ENCODE results near the gene TLCD3A. TPM values are rescaled to one million over a fixed set of nuclear protein-coding genes. Genes with fewer than 3 reads are reported as not detected.

Gene TLCD3A
- total and polyA plus RNA-seq, 9 of the 15 experiments (the other 6 are each of a cell fraction or from before 2014, with no cell fraction given), result 1.3 to 13.5 (median 7.3) TPM

DNA sequence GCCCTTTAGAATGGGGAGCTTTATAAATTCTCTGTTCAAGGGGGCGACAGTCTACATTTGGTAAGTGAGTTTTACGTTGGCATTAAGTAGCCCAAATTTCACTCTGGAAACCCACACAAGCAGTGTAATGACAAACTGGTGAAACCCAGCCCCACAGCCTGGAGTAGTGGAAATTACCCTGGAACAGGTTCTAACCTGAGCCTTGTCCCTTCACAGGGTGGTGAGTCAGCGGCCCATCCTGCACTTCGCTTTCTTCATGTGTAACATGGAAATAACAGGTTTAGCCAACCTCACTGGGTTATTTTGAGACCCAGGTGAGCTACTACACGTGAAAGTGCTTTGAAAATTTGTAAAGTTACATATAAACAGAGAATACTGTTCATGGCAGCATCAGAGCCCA lies 3.5 kb upstream of the TLCD3A start:
- ChIA-PET POLR2A (interaction anchor here (0.7 kb wide), 1 partner anchor 16 kb away, joined by 4 read pairs; no protein-coding TSS in a partner anchor), CTCF (ENCODE audit: low intra/inter-chr PET ratio) (no interaction called here)
- H2AFZ ChIP-seq (ENCODE audit: low read depth, low read length), result no peak overlapping the region
- TF ChIP-seq, protein P1, sequence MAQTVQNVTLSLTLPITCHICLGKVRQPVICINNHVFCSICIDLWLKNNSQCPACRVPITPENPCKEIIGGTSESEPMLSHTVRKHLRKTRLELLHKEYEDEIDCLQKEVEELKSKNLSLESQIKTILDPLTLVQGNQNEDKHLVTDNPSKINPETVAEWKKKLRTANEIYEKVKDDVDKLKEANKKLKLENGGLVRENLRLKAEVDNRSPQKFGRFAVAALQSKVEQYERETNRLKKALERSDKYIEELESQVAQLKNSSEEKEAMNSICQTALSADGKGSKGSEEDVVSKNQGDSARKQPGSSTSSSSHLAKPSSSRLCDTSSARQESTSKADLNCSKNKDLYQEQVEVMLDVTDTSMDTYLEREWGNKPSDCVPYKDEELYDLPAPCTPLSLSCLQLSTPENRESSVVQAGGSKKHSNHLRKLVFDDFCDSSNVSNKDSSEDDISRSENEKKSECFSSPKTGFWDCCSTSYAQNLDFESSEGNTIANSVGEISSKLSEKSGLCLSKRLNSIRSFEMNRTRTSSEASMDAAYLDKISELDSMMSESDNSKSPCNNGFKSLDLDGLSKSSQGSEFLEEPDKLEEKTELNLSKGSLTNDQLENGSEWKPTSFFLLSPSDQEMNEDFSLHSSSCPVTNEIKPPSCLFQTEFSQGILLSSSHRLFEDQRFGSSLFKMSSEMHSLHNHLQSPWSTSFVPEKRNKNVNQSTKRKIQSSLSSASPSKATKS (CRISPR knock-in tag; IDR thresholded peaks at IDR 0.05), result no peak
- TF ChIP-seq NR3C1 (CRISPR knock-in tag; IDR thresholded peaks at IDR 0.05) (no peak), TCF7 (IDR thresholded peaks at IDR 0.05; ENCODE audit: borderline replicate concordance) (no peak), BACH1 (tag; IDR thresholded peaks at IDR 0.05) (no peak), GABPB1 (CRISPR knock-in tag; IDR thresholded peaks at IDR 0.05) (no peak), ETV5 (CRISPR knock-in tag; IDR thresholded peaks at IDR 0.05; ENCODE audit: low read depth) (no peak), RFX7 (CRISPR knock-in tag; IDR thresholded peaks at IDR 0.05) (no peak), NEUROD1 (IDR thresholded peaks at IDR 0.05; ENCODE audit: borderline replicate concordance, low read depth, low read length, partially characterized antibody) (no peak), ZNF197 (CRISPR knock-in tag; IDR thresholded peaks at IDR 0.05; ENCODE audit: low read depth) (no peak)
- TF ChIP-seq, protein P2, sequence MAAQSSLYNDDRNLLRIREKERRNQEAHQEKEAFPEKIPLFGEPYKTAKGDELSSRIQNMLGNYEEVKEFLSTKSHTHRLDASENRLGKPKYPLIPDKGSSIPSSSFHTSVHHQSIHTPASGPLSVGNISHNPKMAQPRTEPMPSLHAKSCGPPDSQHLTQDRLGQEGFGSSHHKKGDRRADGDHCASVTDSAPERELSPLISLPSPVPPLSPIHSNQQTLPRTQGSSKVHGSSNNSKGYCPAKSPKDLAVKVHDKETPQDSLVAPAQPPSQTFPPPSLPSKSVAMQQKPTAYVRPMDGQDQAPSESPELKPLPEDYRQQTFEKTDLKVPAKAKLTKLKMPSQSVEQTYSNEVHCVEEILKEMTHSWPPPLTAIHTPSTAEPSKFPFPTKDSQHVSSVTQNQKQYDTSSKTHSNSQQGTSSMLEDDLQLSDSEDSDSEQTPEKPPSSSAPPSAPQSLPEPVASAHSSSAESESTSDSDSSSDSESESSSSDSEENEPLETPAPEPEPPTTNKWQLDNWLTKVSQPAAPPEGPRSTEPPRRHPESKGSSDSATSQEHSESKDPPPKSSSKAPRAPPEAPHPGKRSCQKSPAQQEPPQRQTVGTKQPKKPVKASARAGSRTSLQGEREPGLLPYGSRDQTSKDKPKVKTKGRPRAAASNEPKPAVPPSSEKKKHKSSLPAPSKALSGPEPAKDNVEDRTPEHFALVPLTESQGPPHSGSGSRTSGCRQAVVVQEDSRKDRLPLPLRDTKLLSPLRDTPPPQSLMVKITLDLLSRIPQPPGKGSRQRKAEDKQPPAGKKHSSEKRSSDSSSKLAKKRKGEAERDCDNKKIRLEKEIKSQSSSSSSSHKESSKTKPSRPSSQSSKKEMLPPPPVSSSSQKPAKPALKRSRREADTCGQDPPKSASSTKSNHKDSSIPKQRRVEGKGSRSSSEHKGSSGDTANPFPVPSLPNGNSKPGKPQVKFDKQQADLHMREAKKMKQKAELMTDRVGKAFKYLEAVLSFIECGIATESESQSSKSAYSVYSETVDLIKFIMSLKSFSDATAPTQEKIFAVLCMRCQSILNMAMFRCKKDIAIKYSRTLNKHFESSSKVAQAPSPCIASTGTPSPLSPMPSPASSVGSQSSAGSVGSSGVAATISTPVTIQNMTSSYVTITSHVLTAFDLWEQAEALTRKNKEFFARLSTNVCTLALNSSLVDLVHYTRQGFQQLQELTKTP (IDR thresholded peaks at IDR 0.05; ENCODE audit: low read depth in 1 of 2, partially characterized antibody in 2 of 2), result no peak
- no peaks in the 10 kb centered on the region for H4K20me1 ChIP-seq (replicated peaks; ENCODE audit: control insufficient read depth, insufficient read depth, low read length)
- H3K4me3 ChIP-seq, result no peak overlapping the region
- intact Hi-C loops (cut with micrococcal nuclease) (no loop called here), in situ Hi-C loops (cut with MboI) (no loop called here)
- no peak for FAIRE-seq
- H3K4me1 ChIP-seq (replicated peaks in 1 of 2; ENCODE audit: control insufficient read depth in 2 of 2, insufficient read depth in 2 of 2, low read length in 2 of 2), result peaks cover 7 to 17% of the 10 kb centered on the region in 2 experiments; a peak in 4 of 5 replicates
- H3K9ac ChIP-seq (ENCODE audit: insufficient read depth in 1 of 2, low read depth in 2 of 2, low read length in 2 of 2), result no peak overlapping the region
- no peak for ATAC-seq
- H3K79me2 ChIP-seq (ENCODE audit: control insufficient read depth, insufficient read depth, low read length), result peaks cover 12% of the 10 kb centered on the region; the same call in 2 of the 3 replicates
- DNase-seq (ENCODE audit: extremely low read depth in 1 of 4, low spot score in 3 of 4), result no peak
- BruUV-seq (replicated peaks), result no TSS peak
- WGBS (ENCODE audit: insufficient coverage, low coverage, missing lambda C conversion rate), result 65% methylated on average over 5 of the region's 5 CpGs
- no peaks in the 10 kb centered on the region for H3K27me3 ChIP-seq (ENCODE audit: control insufficient read depth in 2 of 2, insufficient read depth in 2 of 2, low read length in 2 of 2)
- no peaks in the 10 kb centered on the region for H3K9me3 ChIP-seq (replicated peaks; ENCODE audit: control insufficient read depth, insufficient read depth, low read depth, low read length)
- no peak overlapping the region for H3K4me2 ChIP-seq (ENCODE audit: insufficient read depth, low read length)
- H3K9me1 ChIP-seq (ENCODE audit: control insufficient read depth, insufficient read depth, low read length), result no peaks in the 10 kb centered on the region
- H3K27ac ChIP-seq (ENCODE audit: extremely low read depth, low read depth, low read length), result no peak overlapping the region
- peaks cover 3% of the 10 kb centered on the region; the same call in 2 of the 3 replicates for H3K36me3 ChIP-seq (ENCODE audit: control insufficient read depth, insufficient read depth, low read length)

Data from K562 (cell line).